ENCODE measurements around the gene EIF4G3. TPM values are rescaled to one million over a fixed set of nuclear protein-coding genes. Genes with fewer than 3 reads are reported as not detected.

The EIF4G3 gene
- total and polyA plus RNA-seq, 10 of the 15 experiments (the other 5 are each of a cell fraction or from before 2014, with no cell fraction given), result 7.4 to 45.1 (median 29.1) TPM

DNA sequence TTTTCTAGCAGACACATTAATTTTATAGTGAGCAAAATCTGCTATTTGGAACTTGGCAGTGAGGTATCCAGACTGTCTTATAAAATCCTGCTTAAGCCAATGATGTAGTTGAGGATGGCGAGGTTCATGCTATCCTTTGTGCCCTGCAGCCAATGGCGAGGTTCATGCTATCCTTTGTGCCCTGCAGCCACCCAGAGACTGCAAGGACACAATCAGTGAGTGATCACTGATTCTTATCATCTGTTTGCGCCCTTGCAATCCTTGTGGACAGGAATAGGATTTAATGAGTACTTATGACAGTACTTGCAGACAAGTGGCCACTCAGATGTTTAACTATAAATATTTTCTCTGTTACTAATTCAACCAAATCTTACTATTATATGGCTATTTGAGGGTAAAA lies 112.6 kb downstream of the EIF4G3 start:
- H3K9ac ChIP-seq (ENCODE audit: control insufficient read depth, insufficient read depth, low read length), result no peak overlapping the region
- TF ChIP-seq NFYB (IDR thresholded peaks at IDR 0.05; ENCODE audit: insufficient read depth, low read depth, low read length) (no peak), MTA2 (IDR thresholded peaks at IDR 0.05; ENCODE audit: low read depth) (no peak), SMAD5 (IDR thresholded peaks at IDR 0.05; ENCODE audit: low read depth) (no peak), MEF2B (IDR thresholded peaks at IDR 0.05; ENCODE audit: partially characterized antibody, poor library complexity, severe bottlenecking) (no peak), RFX5 (IDR thresholded peaks at IDR 0.05; ENCODE audit: low read depth, low read length) (no peak), HDAC6 (IDR thresholded peaks at IDR 0.05; ENCODE audit: unreplicated experiment) (no peak), NBN (IDR thresholded peaks at IDR 0.05) (no peak), EGR1 (IDR thresholded peaks at IDR 0.05; ENCODE audit: borderline replicate concordance in 1 of 2, low read depth in 2 of 2, low read length in 2 of 2) (no peak), KLF5 (IDR thresholded peaks at IDR 0.05; ENCODE audit: partially characterized antibody) (no peak), DPF2 (IDR thresholded peaks at IDR 0.05) (no peak), POLR2AphosphoS5 (IDR thresholded peaks at IDR 0.05; ENCODE audit: low read length) (no peak), NR2C2 (IDR thresholded peaks at IDR 0.05; ENCODE audit: borderline replicate concordance, control insufficient read depth, insufficient read length, low read depth) (no peak), CHD1 (IDR thresholded peaks at IDR 0.05; ENCODE audit: low read depth, low read length) (no peak), BCL11A (IDR thresholded peaks at IDR 0.05; ENCODE audit: low read depth, low read length) (no peak), ZNF207 (IDR thresholded peaks at IDR 0.05; ENCODE audit: borderline replicate concordance) (no peak), TBL1XR1 (IDR thresholded peaks at IDR 0.05; ENCODE audit: low read depth, low read length) (no peak), ZBED1 (IDR thresholded peaks at IDR 0.05; ENCODE audit: borderline replicate concordance) (no peak), MXI1 (IDR thresholded peaks at IDR 0.05; ENCODE audit: low read depth, low read length) (no peak)
- intact Hi-C loops (cut with micrococcal nuclease; ENCODE audit: unreplicated experiment) (no loop called here), in situ Hi-C loops (cut with MboI) (no loop called here)
- H3K4me3 ChIP-seq, result no peak overlapping the region
- no peak for DNase-seq (ENCODE audit: low read depth, low spot score)
- SMC1A ChIA-PET (ENCODE audit: uncharacterized antibody, unreplicated experiment), result no interaction called here
- FAIRE-seq, result no peak
- no peaks in the 10 kb centered on the region for H3K79me2 ChIP-seq (ENCODE audit: control insufficient read depth, insufficient read depth, low read length)
- ATAC-seq, result no peak
- CTCF ChIA-PET, result no interaction called here
- H3K27ac ChIP-seq (ENCODE audit: control insufficient read depth, insufficient read depth), result no peak overlapping the region
- no peaks in the 10 kb centered on the region for H3K27me3 ChIP-seq (replicated peaks in 1 of 2; ENCODE audit: control insufficient read depth in 2 of 2, insufficient read depth in 2 of 2, low read length in 1 of 2)
- no peak overlapping the region for H2AFZ ChIP-seq (ENCODE audit: control insufficient read depth, low read depth, low read length)
- RAD21 ChIA-PET (ENCODE audit: unreplicated experiment), result no interaction called here
- H3K4me2 ChIP-seq (ENCODE audit: control insufficient read depth, insufficient read depth), result no peak overlapping the region
- POLR2A ChIA-PET, result no interaction called here
- no peaks in the 10 kb centered on the region for H3K9me3 ChIP-seq (replicated peaks; ENCODE audit: control insufficient read depth, insufficient read depth, low read length)
- no TSS peak for BruUV-seq (replicated peaks)
- no peaks in the 10 kb centered on the region for H4K20me1 ChIP-seq (ENCODE audit: control insufficient read depth, insufficient read depth)
- no peaks in the 10 kb centered on the region for H3K4me1 ChIP-seq (ENCODE audit: control insufficient read depth, insufficient read depth, low read length)
- H3K36me3 ChIP-seq (ENCODE audit: control insufficient read depth in 2 of 2, insufficient read depth in 2 of 2, low read length in 1 of 2), result no peaks in the 10 kb centered on the region; a peak in 1 of 4 replicates
- WGBS (ENCODE audit: insufficient coverage, insufficient replicate concordance, low lambda C conversion rate, missing lambda C conversion rate), result 95% methylated on average over 3 of the region's 3 CpGs

Data from GM12878 (cell line).